OCI-M2 (cell line): ENCODE measurements around the gene TSC22D2.
"Not testable (repeated sequence)": the region's sequence is repeated elsewhere in the genome, so short reads cannot be mapped to it uniquely, and the experiment has no call there.

Source experiments
- DNase-seq: peaks from one replicate; lab custom pipeline; 2025; ENCODE audit not compliant: unreplicated experiment; lab: John Stamatoyannopoulos, UW

The TSC22D2 gene

GRCh38 chr3:150479370-150479769 is 71.3 kb downstream of the TSC22D2 start:
- no peak for DNase-seq

- DNase-seq, result no peak
These were observed 72.8 kb downstream of the TSC22D2 start for GRCh38 chr3:150480877-150481276.

GRCh38 chr3:150483226-150483625 is 75.1 kb downstream of the TSC22D2 start:
- DNase-seq, result no peak

GRCh38 chr3:150484410-150484809 is 76.3 kb downstream of the TSC22D2 start:
- DNase-seq, result no peak

- DNase-seq, result no peak
These were observed 80.8 kb downstream of the TSC22D2 start for GRCh38 chr3:150488867-150489266.

- DNase-seq, result no peak
These were observed 82.3 kb downstream of the TSC22D2 start for GRCh38 chr3:150490277-150490986.

GRCh38 chr3:150494411-150494977 is 86.4 kb downstream of the TSC22D2 start:
- DNase-seq, result no peak

- no peak for DNase-seq
These were observed 87.1 kb downstream of the TSC22D2 start for GRCh38 chr3:150495149-150495548.

- DNase-seq, result no peak
These were observed 87.6 kb downstream of the TSC22D2 start for GRCh38 chr3:150495563-150496168.

- DNase-seq, result no peak
These were observed 89.9 kb downstream of the TSC22D2 start for GRCh38 chr3:150497956-150498355.

- DNase-seq, result not testable (repeated sequence)
These were observed 92.9 kb downstream of the TSC22D2 start for GRCh38 chr3:150500960-150501359.

GRCh38 chr3:150503402-150504099 is 95.5 kb downstream of the TSC22D2 start:
- no peak for DNase-seq

- no peak for DNase-seq
These were observed 96.4 kb downstream of the TSC22D2 start for GRCh38 chr3:150504483-150504882.

- no peak for DNase-seq
These were observed 100.3 kb downstream of the TSC22D2 start for GRCh38 chr3:150508401-150508800.

- no peak for DNase-seq
These were observed 101.7 kb downstream of the TSC22D2 start for GRCh38 chr3:150509780-150510179.

- no peak for DNase-seq
These were observed 103.2 kb downstream of the TSC22D2 start for GRCh38 chr3:150511122-150511821.

GRCh38 chr3:150515210-150515609 is 107.1 kb downstream of the TSC22D2 start:
- no peak for DNase-seq
